ENCODE results near the gene RUNDC3A. TPM values are rescaled to one million over a fixed set of nuclear protein-coding genes. Genes with fewer than 3 reads are reported as not detected.
"Not testable (repeated sequence)": the region's sequence is repeated elsewhere in the genome, so short reads cannot be mapped to it uniquely, and the experiment has no call there.

Gene RUNDC3A
- total and polyA plus RNA-seq, 12 donors, result 1.6 to 133 (median 11.9) TPM

DNA sequence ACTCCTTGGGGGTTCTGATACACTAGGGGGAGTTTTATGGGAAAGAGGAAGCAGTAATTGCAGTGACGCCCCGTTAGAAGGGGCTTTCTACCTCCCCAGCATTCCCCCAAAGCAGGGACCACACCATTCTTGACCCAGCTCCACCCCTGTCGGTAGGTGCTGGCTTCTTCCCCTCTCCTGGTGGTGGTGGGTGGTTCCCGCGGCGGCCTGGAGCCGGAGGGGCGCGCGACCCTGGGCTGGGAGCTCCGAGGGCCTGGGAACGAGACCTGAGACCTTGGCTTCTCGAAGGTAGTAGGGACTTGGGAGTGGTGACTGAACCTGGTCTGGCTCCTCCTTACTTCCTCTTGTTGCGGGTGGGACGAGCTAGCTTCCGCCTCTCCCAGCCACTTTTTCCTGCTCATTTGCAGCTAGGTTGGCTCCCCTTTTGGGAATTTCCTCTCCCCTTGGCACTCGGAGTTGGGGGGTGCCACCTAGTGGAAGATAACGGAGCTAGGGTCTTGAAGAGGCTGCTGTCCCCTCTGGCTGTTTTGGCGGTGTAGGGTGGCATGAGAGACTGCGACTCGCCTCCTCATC, 37.1 kb downstream of the RUNDC3A start:
- 0 to 4% (median 2%) methylated on average over 5 to 21 of the region's 21 CpGs for WGBS, 4 donors
- H3K27me3 ChIP-seq, result no peaks in the 10 kb centered on the region
- peak overlapping the region; percentile 55 to 92 (median 81) for H3K4me3 ChIP-seq
- peaks cover 7 to 11% of the 10 kb centered on the region in 2 donors for H3K4me1 ChIP-seq (replicated peaks in 1 of 2)
- DNase-seq, result peak in 6 of 7 donors; percentile 53 to 83 (median 69)
- no peaks in the 10 kb centered on the region for H3K9me3 ChIP-seq (replicated peaks in 1 of 3)
- peaks cover 0 to 17% of the 10 kb centered on the region in 2 donors for H3K36me3 ChIP-seq (replicated peaks in 1 of 2)
- intact Hi-C loops (cut with DNase I), result no loop called here
- H3K27ac ChIP-seq, result peak overlapping the region; percentile 68 to 90 (median 77)
- TF ChIP-seq, protein P1, sequence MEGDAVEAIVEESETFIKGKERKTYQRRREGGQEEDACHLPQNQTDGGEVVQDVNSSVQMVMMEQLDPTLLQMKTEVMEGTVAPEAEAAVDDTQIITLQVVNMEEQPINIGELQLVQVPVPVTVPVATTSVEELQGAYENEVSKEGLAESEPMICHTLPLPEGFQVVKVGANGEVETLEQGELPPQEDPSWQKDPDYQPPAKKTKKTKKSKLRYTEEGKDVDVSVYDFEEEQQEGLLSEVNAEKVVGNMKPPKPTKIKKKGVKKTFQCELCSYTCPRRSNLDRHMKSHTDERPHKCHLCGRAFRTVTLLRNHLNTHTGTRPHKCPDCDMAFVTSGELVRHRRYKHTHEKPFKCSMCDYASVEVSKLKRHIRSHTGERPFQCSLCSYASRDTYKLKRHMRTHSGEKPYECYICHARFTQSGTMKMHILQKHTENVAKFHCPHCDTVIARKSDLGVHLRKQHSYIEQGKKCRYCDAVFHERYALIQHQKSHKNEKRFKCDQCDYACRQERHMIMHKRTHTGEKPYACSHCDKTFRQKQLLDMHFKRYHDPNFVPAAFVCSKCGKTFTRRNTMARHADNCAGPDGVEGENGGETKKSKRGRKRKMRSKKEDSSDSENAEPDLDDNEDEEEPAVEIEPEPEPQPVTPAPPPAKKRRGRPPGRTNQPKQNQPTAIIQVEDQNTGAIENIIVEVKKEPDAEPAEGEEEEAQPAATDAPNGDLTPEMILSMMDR (IDR thresholded peaks at IDR 0.05), result peak; percentile 14 to 50 (median 43)
- no peak for TF ChIP-seq POLR2A (IDR thresholded peaks at IDR 0.05)

DNA sequence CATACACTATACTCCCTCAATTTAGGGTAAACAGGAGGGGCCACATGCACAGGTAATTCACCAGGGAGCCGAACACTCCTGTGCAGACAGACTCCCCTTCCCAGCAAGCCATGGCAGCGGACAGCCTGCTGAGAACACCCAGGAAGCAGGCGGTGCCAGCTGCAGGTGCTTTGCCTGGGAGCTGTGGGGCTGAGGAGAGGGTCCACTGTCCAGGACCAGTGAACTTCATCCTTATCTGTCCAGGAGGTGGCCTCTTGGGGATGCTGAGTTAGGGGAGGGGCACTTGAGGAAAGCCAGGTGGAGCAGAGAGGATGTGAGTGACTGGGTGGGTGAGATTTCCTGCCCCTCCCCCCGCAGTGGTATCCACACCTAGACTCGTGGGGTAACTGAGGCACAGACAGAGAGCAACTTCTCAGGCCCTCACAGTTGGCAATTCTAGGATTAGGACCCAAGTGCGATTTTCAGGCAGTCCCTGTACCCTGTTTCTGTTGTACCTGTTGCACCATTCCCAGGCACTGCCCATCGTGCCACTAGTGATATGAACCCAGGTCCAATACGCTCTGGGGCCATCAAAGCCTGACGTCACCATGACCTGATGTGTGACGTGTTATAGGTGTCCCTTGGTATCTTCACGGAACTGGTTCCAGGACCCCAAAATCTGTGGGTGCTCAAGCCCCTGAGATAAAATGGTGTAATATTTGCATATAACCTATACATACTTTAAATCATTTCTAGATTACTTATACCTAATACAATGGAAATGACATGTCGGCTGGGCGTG, 37.9 kb downstream of the RUNDC3A start:
- Histone ChIP-seq H3K27ac (peak overlapping the region in 2 of 5 donors; percentile 68 to 85), H3K36me3 (replicated peaks in 1 of 2) (peaks cover 0 to 23% of the 10 kb centered on the region in 2 donors), H3K4me3 (peak overlapping the region in 1 of 4 donors; percentile 55)

DNA sequence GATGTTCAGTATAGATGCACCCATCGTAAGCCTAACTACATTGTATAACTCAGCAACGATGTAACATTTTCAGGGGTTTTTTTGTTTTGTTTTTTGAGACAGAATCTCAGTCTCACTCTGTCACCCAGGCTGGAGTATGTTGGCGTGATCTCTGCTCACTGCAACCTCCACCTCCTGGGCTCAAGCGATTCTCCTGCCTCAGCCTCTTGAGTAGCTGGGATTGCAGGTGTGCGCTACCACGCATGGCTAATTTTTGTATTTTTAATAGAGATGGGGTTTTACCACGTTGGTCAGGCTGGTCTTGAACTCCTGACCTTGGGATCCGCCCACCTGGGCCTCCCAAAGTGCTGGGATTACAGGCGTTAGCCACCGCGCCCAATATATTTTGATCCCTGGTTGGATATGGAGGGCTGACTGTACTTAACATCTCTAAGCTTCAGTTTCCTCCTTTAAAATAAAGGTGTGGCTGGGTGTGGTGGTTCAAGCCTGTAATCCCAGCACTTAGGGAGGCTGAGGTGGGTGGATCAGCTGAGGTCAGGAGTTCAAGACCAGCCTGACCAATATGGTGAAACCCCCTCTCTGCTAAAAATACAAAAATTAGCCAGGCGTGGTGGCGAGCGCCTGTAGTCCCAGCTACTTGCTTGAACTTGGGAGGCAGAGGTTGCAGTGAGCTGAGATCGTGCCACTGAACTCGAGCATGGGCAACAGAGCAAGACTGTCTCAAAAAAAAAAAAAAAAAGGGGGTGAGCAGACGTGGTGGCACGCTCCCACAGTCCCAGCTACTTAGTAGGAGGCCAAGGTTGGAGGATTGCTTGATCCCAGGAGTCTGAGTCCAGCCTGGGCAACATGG, 39.0 kb downstream of the RUNDC3A start:
- DNase-seq; H3K4me3 ChIP-seq; H3K27me3 ChIP-seq; intact Hi-C loops (cut with DNase I); H3K9me3 ChIP-seq (replicated peaks in 1 of 3): not testable (repeated sequence)
- WGBS, 4 donors, result 78 to 87% (median 82%) methylated on average over 17 to 18 of the region's 18 CpGs
- Histone ChIP-seq H3K27ac (peak overlapping the region in 1 of 5 donors; percentile 10), H3K36me3 (replicated peaks in 1 of 2) (peaks cover 0 to 35% of the 10 kb centered on the region in 2 donors), H3K4me1 (replicated peaks in 1 of 2) (peaks cover 7 to 11% of the 10 kb centered on the region in 2 donors)

More for the DNA sequence above, 37.9 kb downstream of the RUNDC3A start:
- intact Hi-C loops (cut with DNase I), result no loop called here
- peak in 2 of 7 donors; percentile 23 to 33 for DNase-seq
- H3K27me3 ChIP-seq, result no peaks in the 10 kb centered on the region
- peaks cover 7 to 11% of the 10 kb centered on the region in 2 donors for H3K4me1 ChIP-seq (replicated peaks in 1 of 2)
- 65 to 74% (median 66%) methylated on average over 10 to 13 of the region's 13 CpGs for WGBS, 4 donors
- H3K9me3 ChIP-seq (replicated peaks in 1 of 3), result no peaks in the 10 kb centered on the region
- no peak for TF ChIP-seq POLR2A (IDR thresholded peaks at IDR 0.05)
- TF ChIP-seq, protein P1 (IDR thresholded peaks at IDR 0.05), result no peak

GRCh38 chr17:44348234-44348987, 40.0 kb downstream of the RUNDC3A start:
- WGBS, 4 donors, result 75 to 84% (median 79%) methylated on average over 6 to 9 of the region's 9 CpGs
- H3K4me1 ChIP-seq (replicated peaks in 1 of 2), result peaks cover 7 to 11% of the 10 kb centered on the region in 2 donors
- peaks cover 0 to 42% of the 10 kb centered on the region in 2 donors for H3K36me3 ChIP-seq (replicated peaks in 1 of 2)
- no peaks in the 10 kb centered on the region for H3K27me3 ChIP-seq
- H3K9me3 ChIP-seq (replicated peaks in 1 of 3), result no peaks in the 10 kb centered on the region
- peak overlapping the region in 1 of 5 donors; percentile 10 for H3K27ac ChIP-seq
- H3K4me3 ChIP-seq, result no peak overlapping the region
- DNase-seq, result peak in 4 of 7 donors; percentile 50 to 60 (median 56)
- no peak for TF ChIP-seq POLR2A (IDR thresholded peaks at IDR 0.05)
- TF ChIP-seq, protein P1 (IDR thresholded peaks at IDR 0.05), result no peak
- intact Hi-C loops (cut with DNase I), result no loop called here
